ENCODE results near the gene MTX1.

DNA sequence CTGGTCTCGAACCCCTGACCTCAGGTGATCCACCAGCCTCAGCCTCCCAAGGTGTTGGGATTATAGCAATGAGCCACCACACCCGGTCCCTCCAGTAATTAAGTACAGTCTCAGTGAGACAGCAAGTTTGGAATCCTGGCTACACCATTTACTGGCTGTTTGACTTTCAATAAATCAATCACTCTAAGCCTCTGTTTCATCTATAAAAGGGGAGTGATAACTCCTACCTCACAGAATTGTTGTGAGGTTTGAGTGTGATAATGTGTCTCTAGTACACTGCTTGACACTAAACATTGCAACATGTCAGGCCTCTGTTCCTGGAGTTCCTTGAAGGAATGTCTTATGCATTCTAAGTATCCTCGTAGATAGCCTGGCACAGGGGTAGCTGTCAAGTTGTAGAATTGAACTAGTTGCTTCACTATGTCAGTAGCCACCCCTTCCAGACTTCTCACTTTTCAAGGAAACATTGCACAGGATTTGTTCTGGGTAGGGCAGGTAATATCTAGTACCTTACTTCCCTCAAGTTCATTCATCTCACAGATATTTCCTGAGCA, 34.4 kb downstream of the MTX1 start:
- TF ChIP-seq, protein P1, sequence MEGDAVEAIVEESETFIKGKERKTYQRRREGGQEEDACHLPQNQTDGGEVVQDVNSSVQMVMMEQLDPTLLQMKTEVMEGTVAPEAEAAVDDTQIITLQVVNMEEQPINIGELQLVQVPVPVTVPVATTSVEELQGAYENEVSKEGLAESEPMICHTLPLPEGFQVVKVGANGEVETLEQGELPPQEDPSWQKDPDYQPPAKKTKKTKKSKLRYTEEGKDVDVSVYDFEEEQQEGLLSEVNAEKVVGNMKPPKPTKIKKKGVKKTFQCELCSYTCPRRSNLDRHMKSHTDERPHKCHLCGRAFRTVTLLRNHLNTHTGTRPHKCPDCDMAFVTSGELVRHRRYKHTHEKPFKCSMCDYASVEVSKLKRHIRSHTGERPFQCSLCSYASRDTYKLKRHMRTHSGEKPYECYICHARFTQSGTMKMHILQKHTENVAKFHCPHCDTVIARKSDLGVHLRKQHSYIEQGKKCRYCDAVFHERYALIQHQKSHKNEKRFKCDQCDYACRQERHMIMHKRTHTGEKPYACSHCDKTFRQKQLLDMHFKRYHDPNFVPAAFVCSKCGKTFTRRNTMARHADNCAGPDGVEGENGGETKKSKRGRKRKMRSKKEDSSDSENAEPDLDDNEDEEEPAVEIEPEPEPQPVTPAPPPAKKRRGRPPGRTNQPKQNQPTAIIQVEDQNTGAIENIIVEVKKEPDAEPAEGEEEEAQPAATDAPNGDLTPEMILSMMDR (IDR thresholded peaks at IDR 0.05) = no peak
- TF ChIP-seq POLR2A (IDR thresholded peaks at IDR 0.05) = no peak
